Hepatocyte (in vitro differentiated cells): ENCODE measurements around the gene NFIL3. TPM values are rescaled to one million over a fixed set of nuclear protein-coding genes. Genes with fewer than 3 reads are reported as not detected.

Source experiments
- DNase-seq: peaks from one replicate; pipeline ENCODE4 v3.0.0-alpha.2; 2016; ENCODE audit warnings: low spot score
- H2AFZ ChIP-seq: fragments of 200-600 bp; sonication (generic); 2 replicates; pipeline ENCODE4 v1.6.0; 2016; ENCODE audit warnings: antibody characterized with exemption, mild to moderate bottlenecking
- H3K27ac ChIP-seq: fragments of 200-600 bp; sonication (generic); 2 replicates; pipeline ENCODE4 v1.5.1; 2016; ENCODE audit warnings: mild to moderate bottlenecking
- H3K27me3 ChIP-seq: fragments of 200-600 bp; sonication (generic); 2 replicates; pipeline ENCODE4 v1.6.1; 2016
- H3K36me3 ChIP-seq: fragments of 200-600 bp; sonication (generic); replicated peaks from 2 replicates; pipeline ENCODE4 v1.5.1; 2016; ENCODE audit warnings: low read depth; ENCODE audit not compliant: insufficient read depth
- H3K4me1 ChIP-seq: fragments of 200-600 bp; sonication (generic); 2 replicates; pipeline ENCODE4 v1.5.1; 2016; ENCODE audit warnings: mild to moderate bottlenecking, moderate library complexity; ENCODE audit not compliant: insufficient read depth
- H3K4me2 ChIP-seq: fragments of 200-600 bp; sonication (generic); 2 replicates; pipeline ENCODE4 v1.6.0; 2016
- H3K4me3 ChIP-seq: fragments of 200-600 bp; sonication (generic); 2 replicates; pipeline ENCODE4 v1.5.1; 2016; ENCODE audit warnings: mild to moderate bottlenecking
- H3K79me2 ChIP-seq: fragments of 200-600 bp; sonication (generic); 2 replicates; pipeline ENCODE4 v1.6.0; 2017; ENCODE audit warnings: mild to moderate bottlenecking
- H3K9me2 ChIP-seq: fragments of 200-600 bp; sonication (generic); replicated peaks from 2 replicates; pipeline ENCODE4 v1.6.0; 2017; ENCODE audit warnings: mild to moderate bottlenecking; ENCODE audit not compliant: insufficient read depth
- H3K9me3 ChIP-seq: fragments of 200-600 bp; sonication (generic); 2 replicates; pipeline ENCODE4 v1.5.1; 2016; ENCODE audit warnings: low read depth, mild to moderate bottlenecking
- H4K20me1 ChIP-seq: fragments of 200-600 bp; sonication (generic); 2 replicates; pipeline ENCODE4 v1.6.0; 2016; ENCODE audit warnings: mild to moderate bottlenecking; ENCODE audit not compliant: insufficient read depth, poor library complexity, severe bottlenecking
- EZH2 ChIP-seq: fragments of 200-600 bp; sonication (generic); IDR thresholded peaks from 2 replicates; pipeline ENCODE4 v1.6.1; 2016; ENCODE audit warnings: antibody characterized with exemption, mild to moderate bottlenecking, borderline replicate concordance
- EZH2phosphoT487 ChIP-seq: fragments of 200-600 bp; sonication (generic); IDR thresholded peaks from one replicate; pipeline ENCODE4 v1.6.1; 2018; ENCODE audit warnings: antibody characterized with exemption, mild to moderate bottlenecking, low read depth, moderate library complexity; ENCODE audit not compliant: unreplicated experiment, severe bottlenecking
- WGBS: methylation state at CpG from one replicate; pipeline ENCODE4 v1.1.6; 2016; ENCODE audit warnings: low lambda C conversion rate; ENCODE audit errors: missing lambda C conversion rate; 5-methylcytosine and 5-hydroxymethylcytosine counted together
- polyA plus RNA-seq: library from polyadenylated mRNA; unstranded; fragments of >200 nt; fragmentation: Nextera tagmentation; extraction: Ambion mirVana; gene quantifications from 2 replicates; pipeline ENCODE4 v1.2.1, GENCODE V29; 2016
- total RNA-seq: library from RNA; depleted of rRNA; stranded (reverse); fragments of >200 nt; gene quantifications from 2 replicates; pipeline ENCODE4 v1.2.3, GENCODE V29; 2014
- TF ChIP-seq, protein P1 (sequence below): fragments of 200-600 bp; sonication (generic); IDR thresholded peaks from 2 replicates; pipeline ENCODE4 v1.5.1; 2016; ENCODE audit warnings: antibody characterized with exemption, mild to moderate bottlenecking; ENCODE audit not compliant: poor library complexity

NFIL3 gene
- total and polyA plus RNA-seq, 2 experiments from 2014 or later, result 69.6 to 99.6 TPM

DNA sequence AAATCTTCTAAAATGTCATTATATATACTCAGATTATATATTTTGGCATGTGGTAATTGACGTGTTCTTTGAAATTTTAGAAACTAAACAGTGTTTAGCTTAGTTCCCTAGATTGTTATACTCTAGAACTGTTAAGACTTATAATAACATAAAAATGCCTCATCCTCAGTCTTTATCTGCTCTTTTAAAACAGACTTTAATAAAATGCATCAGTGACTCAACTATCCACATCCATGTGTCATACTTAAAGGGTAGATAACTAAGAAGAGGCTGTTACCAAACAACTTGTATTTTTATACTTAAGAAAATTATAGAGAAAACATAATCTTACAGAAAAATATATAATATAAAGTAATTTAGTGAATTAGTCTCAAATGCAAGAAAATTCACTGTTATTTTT lies 15.2 kb downstream of the NFIL3 start:
- 87% methylated on average over 1 of the region's 1 CpG for WGBS

DNA sequence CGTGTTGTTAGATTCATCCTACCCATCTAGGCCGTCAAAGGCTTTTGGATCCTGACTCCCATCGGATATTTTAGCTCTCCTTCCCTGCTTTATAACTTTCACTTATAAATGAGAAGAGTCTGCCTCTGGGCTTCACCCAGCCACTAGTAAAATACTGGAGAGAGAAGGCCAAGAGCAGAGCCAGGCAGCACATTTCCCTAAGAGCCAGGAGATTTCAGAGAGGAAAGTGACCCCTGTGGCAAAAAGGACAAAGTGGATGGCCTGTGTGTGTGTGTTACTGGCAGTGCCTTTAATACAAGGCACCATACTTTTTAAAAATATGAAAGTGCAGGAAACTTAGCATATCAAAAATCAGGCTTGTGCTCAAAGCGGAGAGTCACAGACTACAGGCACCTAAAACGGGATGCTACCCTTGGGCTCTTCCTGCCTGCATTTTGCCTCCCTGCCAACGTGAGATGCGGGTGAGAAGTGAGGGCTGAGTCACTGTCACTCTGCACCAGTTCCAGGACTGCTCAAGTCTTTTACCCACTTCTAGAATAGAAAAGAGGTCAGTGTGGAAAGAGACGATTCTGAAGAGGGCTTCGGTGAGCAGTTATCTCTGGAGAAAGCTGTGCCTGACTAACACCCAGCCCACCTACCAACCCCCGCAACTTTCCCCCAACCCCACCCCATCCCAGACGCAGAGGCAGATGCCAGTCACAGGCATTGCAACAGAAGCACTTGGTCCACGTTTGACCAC lies 15.9 kb downstream of the NFIL3 start:
- H3K4me2 ChIP-seq, result no peak overlapping the region
- no peak overlapping the region for H3K27ac ChIP-seq
- H3K9me2 ChIP-seq, result no peaks in the 10 kb centered on the region
- no peaks in the 10 kb centered on the region for H3K36me3 ChIP-seq
- no peaks in the 10 kb centered on the region for H3K4me1 ChIP-seq
- TF ChIP-seq EZH2phosphoT487, result no peak
- TF ChIP-seq, protein P1, sequence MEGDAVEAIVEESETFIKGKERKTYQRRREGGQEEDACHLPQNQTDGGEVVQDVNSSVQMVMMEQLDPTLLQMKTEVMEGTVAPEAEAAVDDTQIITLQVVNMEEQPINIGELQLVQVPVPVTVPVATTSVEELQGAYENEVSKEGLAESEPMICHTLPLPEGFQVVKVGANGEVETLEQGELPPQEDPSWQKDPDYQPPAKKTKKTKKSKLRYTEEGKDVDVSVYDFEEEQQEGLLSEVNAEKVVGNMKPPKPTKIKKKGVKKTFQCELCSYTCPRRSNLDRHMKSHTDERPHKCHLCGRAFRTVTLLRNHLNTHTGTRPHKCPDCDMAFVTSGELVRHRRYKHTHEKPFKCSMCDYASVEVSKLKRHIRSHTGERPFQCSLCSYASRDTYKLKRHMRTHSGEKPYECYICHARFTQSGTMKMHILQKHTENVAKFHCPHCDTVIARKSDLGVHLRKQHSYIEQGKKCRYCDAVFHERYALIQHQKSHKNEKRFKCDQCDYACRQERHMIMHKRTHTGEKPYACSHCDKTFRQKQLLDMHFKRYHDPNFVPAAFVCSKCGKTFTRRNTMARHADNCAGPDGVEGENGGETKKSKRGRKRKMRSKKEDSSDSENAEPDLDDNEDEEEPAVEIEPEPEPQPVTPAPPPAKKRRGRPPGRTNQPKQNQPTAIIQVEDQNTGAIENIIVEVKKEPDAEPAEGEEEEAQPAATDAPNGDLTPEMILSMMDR, result no peak
- no peak for TF ChIP-seq EZH2
- DNase-seq, result no peak
- WGBS, result 86% methylated on average over 11 of the region's 12 CpGs
- H3K27me3 ChIP-seq, result no peaks in the 10 kb centered on the region
- peaks cover 46% of the 10 kb centered on the region for H4K20me1 ChIP-seq
- H3K79me2 ChIP-seq, result peaks cover 58% of the 10 kb centered on the region
- no peak overlapping the region for H2AFZ ChIP-seq
- no peak overlapping the region for H3K4me3 ChIP-seq
- H3K9me3 ChIP-seq, result no peaks in the 10 kb centered on the region

More for the DNA sequence above, 15.2 kb downstream of the NFIL3 start:
- H3K79me2 ChIP-seq, result peaks cover 65% of the 10 kb centered on the region
- no peak overlapping the region for H3K4me2 ChIP-seq
- H3K27ac ChIP-seq, result no peak overlapping the region
- H3K9me2 ChIP-seq, result no peaks in the 10 kb centered on the region
- no peaks in the 10 kb centered on the region for H3K36me3 ChIP-seq
- no peak overlapping the region for H3K4me3 ChIP-seq
- no peaks in the 10 kb centered on the region for H3K27me3 ChIP-seq
- H4K20me1 ChIP-seq, result peaks cover 53% of the 10 kb centered on the region
- DNase-seq, result no peak
- no peaks in the 10 kb centered on the region for H3K4me1 ChIP-seq
- no peaks in the 10 kb centered on the region for H3K9me3 ChIP-seq
- TF ChIP-seq, protein P1, result no peak
- no peak for TF ChIP-seq EZH2
- TF ChIP-seq EZH2phosphoT487, result no peak
- H2AFZ ChIP-seq, result no peak overlapping the region

DNA sequence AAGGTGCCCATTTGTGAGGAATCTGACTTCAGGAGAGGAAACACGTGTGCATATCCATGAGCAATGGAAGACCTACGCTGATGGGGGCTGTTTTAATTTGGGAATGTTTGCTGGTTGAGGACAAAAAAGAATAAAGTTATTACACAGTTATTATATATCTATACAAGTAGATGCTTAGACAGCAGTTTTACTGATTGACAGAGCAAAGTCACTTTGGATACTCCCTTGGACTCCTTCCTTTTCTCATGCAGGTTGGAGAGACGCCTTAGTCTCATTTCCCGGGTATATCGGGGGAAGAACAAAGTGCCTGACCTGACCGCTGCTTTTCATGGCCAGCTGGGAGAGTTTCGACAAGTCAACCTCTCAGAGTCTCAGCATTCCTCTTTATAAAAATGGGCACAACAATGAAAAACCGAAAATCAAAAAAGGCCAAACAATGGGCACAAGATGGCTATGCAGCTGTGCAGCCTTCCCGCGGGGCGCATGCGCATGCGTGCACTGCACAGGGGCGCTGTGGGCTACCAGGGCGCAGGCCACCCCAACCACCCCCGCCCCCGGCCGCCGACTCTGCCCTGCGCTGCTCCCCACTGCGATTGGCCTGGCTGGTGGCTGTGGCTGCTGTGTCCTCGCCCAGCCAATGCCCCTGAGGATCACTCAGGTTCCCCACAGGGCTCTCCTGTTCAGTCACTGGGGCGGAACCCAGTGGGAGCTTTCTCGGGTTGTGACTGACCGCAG lies 18.1 kb downstream of the NFIL3 start:
- Histone ChIP-seq H3K27me3 (no peaks in the 10 kb centered on the region), H3K4me3 (no peak overlapping the region), H3K27ac (no peak overlapping the region), H3K79me2 (peaks cover 35% of the 10 kb centered on the region), H3K9me3 (no peaks in the 10 kb centered on the region), H3K4me1 (no peaks in the 10 kb centered on the region), H3K9me2 (no peaks in the 10 kb centered on the region), H2AFZ (no peak overlapping the region), H4K20me1 (peaks cover 24% of the 10 kb centered on the region), H3K36me3 (no peaks in the 10 kb centered on the region), H3K4me2 (no peak overlapping the region)
- WGBS, result 98% methylated on average over 20 of the region's 25 CpGs
- no peak for DNase-seq
- TF ChIP-seq EZH2, result no peak
- TF ChIP-seq, protein P1, result no peak
- no peak for TF ChIP-seq EZH2phosphoT487
